Measurements from ENCODE around the gene HEBP1.

The HEBP1 gene, protein sequence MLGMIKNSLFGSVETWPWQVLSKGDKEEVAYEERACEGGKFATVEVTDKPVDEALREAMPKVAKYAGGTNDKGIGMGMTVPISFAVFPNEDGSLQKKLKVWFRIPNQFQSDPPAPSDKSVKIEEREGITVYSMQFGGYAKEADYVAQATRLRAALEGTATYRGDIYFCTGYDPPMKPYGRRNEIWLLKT

DNA sequence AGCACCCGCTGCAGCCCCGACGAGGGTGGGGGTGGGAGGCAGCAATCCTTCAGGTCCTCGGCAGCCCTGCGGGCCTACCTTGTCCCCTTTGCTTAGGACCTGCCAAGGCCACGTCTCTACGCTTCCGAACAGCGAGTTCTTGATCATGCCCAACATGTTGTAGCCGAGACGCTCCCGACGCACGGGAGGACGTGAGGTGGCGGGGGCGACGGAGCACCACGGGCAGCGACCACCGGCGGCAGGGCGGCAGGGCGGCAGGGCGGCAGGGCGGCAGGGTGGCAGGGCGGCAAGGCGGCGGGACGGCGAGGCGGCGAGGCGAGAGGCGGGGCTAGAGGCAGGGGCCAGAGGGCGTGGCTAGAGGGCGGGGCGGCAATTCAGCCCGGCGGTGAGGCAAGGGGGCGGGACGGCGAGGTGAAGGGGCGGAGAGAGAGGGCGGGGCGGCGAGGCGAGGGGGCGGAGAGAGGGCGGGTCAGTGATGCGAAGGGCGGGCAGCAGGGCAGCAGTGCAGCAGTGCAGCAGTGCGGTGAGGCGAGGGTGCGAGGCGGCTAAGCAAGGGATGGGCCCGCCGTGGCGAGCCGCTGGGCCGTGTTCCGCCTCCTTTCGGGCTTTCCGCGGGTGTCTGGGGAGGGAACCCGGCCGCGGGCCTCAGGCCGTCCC lies at the start of gene HEBP1:
TSS of gene HEBP1 (minus strand) at position 307 of the 657 bp plus-strand sequence. CDS start at position 156, 151 bp downstream.
- TF ChIP-seq, protein P1, sequence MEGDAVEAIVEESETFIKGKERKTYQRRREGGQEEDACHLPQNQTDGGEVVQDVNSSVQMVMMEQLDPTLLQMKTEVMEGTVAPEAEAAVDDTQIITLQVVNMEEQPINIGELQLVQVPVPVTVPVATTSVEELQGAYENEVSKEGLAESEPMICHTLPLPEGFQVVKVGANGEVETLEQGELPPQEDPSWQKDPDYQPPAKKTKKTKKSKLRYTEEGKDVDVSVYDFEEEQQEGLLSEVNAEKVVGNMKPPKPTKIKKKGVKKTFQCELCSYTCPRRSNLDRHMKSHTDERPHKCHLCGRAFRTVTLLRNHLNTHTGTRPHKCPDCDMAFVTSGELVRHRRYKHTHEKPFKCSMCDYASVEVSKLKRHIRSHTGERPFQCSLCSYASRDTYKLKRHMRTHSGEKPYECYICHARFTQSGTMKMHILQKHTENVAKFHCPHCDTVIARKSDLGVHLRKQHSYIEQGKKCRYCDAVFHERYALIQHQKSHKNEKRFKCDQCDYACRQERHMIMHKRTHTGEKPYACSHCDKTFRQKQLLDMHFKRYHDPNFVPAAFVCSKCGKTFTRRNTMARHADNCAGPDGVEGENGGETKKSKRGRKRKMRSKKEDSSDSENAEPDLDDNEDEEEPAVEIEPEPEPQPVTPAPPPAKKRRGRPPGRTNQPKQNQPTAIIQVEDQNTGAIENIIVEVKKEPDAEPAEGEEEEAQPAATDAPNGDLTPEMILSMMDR (IDR thresholded peaks at IDR 0.05; ENCODE audit: borderline replicate concordance, insufficient read depth, low read depth, low read length), result no peak
- peak within 1 kb of the TSS; percentile 46 for H3K4me3 ChIP-seq (ENCODE audit: low read depth, low read length)

DNA sequence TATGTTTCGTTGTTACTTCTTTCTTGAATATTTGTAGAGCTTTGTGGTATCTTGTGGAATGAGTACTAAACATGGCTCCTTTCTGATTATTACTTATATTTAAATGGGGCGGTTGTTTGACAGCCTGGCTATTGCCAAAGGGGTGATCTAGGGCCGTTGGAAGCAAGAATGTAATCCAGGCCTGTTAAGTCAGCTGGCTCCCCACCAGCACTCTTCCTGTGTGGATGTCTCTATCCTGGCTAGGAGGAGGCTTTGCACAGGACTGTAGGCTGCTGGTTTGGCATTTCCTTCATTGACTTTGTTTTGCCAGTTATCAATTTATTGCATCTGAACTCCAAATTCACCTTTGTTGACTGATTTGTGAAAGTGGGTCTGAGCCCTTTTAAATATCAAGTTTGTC lies 49.8 kb upstream of the HEBP1 start:
- no peak overlapping the region for H3K4me3 ChIP-seq (ENCODE audit: low read depth, low read length)
- TF ChIP-seq, protein P1 (IDR thresholded peaks at IDR 0.05; ENCODE audit: borderline replicate concordance, insufficient read depth, low read depth, low read length), result no peak

DNA sequence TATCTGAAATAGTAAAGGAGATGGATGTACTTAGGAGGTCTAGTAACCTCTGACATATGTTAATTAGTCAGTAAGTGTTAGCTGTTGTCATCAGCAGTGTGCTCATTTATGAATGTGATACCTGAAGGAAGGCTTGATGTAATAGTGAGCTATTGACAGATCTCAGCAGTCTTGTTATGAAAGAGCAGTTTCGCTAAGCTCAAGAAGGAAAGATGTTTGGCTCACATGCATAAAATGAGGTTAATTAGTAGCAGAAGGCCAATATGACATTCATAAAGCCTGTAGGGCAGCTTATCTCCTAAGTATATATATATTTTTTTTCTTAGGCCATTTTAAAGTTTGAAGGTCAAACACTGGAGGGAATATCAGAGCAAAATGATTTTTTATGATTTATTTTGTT lies 46.9 kb upstream of the HEBP1 start:
- TF ChIP-seq, protein P1 (IDR thresholded peaks at IDR 0.05; ENCODE audit: borderline replicate concordance, insufficient read depth, low read depth, low read length), result no peak

DNA sequence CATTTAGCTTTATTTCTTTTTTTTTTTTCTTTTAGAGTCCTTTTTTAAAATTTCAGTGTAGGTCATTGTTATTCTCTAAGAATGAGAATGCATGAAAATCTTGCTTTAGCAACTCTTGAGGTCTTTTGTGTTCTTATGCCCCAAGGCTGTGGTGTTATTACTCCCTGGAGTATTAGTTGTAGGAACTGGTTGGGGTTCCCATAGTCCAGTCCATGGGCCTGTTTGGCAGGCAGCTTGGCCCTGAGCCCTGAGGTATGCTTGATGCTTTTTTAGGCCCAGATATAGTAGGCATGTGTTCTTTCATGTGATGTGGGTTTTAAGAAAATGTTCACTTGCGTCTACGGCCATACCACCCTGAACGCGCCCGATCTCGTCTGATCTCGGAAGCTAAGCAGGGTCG lies 45.8 kb upstream of the HEBP1 start:
- TF ChIP-seq, protein P1 (IDR thresholded peaks at IDR 0.05; ENCODE audit: borderline replicate concordance, insufficient read depth, low read depth, low read length), result no peak
- H3K4me3 ChIP-seq (ENCODE audit: low read depth, low read length), result no peak overlapping the region

More for the DNA sequence above, 46.9 kb upstream of the HEBP1 start:
- no peak overlapping the region for H3K4me3 ChIP-seq (ENCODE audit: low read depth, low read length)

DNA sequence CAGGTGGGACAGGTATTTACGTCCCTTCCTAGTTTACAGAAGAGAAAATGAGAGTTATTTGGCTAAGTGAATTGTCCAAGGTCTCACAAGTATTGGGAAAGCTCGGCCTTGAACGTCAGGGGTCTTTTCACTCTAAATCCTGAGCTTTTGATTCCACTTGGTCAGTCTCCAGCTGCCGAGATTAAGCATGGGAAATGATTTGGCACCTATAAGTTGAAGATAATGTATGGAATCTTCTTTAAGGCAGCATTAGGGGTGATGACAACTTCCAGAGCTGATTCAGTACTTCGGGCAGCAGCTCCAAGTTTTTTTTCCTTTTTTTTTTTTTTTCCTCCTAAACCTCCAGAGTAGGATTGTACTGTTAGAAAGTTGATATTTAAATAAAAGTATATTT lies 44.8 kb upstream of the HEBP1 start:
- TF ChIP-seq, protein P1 (IDR thresholded peaks at IDR 0.05; ENCODE audit: borderline replicate concordance, insufficient read depth, low read depth, low read length), result no peak
- H3K4me3 ChIP-seq (ENCODE audit: low read depth, low read length), result peak overlapping the region; percentile 74

DNA sequence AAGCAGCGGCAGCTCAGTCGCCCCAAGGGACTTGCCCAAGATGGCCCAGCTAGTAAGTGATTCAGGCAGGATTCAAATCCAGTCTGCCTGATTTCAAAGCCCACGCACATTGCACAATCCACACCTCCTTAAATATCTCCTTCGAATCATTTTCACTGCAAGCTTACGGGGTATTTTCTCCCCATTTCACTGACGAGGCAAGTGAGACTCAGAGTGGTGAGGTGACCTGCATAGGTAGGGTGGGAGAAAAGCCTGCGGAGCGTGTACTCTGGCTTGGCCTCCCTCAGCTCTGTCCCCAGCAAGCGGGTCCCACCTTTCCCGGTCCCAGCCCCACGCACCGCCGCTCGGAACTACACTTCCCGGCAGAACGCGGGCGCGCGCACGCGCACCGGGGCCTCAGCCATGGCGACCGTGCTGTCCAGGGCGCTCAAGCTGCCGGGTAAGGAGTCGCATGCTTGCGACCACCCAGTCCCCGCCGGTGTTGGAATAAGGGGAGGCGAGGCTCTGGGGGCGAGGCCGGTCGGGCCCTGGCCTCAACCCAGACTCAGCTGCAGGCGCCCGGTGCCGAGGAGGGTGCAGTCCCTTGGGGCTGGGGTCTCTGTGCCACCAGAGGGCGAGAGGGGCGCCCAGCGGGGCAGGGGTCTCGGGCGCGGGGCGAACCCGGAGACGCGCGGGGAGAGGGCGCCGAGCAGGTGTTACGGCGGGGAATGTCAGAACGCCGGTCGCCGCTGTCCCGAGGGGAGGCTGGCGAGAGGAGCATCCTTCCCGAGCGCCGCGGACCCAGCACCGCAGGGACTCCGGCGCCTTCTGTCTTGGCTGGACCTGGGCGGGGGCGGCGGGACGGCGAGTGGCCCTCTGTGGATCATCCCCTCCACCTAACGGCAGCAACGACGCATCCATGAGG lies 44.2 kb upstream of the HEBP1 start, which contains the start of gene FAM234B:
TSS of gene FAM234B (plus strand) at position 380 of the 904 bp plus-strand sequence. CDS start at position 403, 23 bp downstream.
- peak within 1 kb of the TSS; percentile 74 for H3K4me3 ChIP-seq (ENCODE audit: low read depth, low read length)
- TF ChIP-seq, protein P1 (IDR thresholded peaks at IDR 0.05; ENCODE audit: borderline replicate concordance, insufficient read depth, low read depth, low read length), result 0 out of 2 replicates have a peak, but pooled peaks have one; percentile 19
